CD1c-positive myeloid dendritic cell (primary cell): ENCODE results near the gene SBNO1.
"Not testable (repeated sequence)": the region's sequence is repeated elsewhere in the genome, so short reads cannot be mapped to it uniquely, and the experiment has no call there.

Source experiments
- DNase-seq: peaks from one replicate; pipeline ENCODE4 v3.0.0-alpha.2; 2016; ENCODE audit errors: extremely low spot score

Gene SBNO1

GRCh38 chr12:123364532-123365024 is at the start of gene SBNO1:
TSS of gene SBNO1 (minus strand) at chr12:123364847. CDS start at chr12:123350441, 14,406 bp downstream.
- peak; percentile 95 for DNase-seq

- DNase-seq = no peak
Measured at GRCh38 chr12:123410041-123410412, 45.4 kb upstream of the SBNO1 start.

GRCh38 chr12:123409284-123410040 is 44.8 kb upstream of the SBNO1 start:
- not testable (repeated sequence) for DNase-seq

DNA sequence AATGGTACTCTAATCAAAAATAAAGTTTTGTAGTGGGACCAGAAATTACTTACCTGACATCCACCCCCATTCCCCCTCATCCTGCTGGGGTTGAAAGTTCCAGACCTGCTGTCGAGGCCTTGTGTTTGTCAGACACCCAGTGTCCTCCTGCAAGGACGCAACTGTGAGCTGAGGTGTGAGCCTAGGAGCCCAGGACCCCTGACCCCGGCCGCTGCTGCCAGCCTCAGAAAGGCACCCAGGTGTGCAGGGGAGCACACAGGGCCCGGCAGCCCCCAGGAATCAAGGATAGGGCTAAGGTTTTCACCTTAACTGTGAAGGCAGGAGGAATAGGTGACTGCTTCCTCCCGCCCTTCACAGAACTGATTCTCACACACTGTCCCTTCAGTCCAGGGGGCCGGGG is 44.0 kb upstream of the SBNO1 start:
- not testable (repeated sequence) for DNase-seq

GRCh38 chr12:123407934-123408333 is 43.3 kb upstream of the SBNO1 start:
- DNase-seq = not testable (repeated sequence)

DNA sequence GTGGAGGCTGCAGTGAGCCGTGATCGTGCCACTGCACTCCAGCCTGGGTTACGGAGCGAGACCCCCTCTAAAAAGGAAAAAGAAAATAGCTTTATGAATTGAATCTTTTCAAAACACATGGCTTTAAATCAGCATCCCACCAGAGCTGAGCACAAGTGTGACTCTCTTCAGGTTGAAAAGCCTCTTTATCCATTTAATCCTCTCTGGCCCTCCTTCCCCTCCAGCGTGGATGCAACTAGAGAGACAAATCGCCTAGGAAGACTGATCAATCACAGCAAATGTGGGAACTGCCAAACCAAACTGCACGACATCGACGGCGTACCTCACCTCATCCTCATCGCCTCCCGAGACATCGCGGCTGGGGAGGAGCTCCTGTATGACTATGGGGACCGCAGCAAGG is 42.6 kb upstream of the SBNO1 start:
- DNase-seq = not testable (repeated sequence)

GRCh38 chr12:123404581-123404980 is 39.9 kb upstream of the SBNO1 start:
- DNase-seq = no peak

DNA sequence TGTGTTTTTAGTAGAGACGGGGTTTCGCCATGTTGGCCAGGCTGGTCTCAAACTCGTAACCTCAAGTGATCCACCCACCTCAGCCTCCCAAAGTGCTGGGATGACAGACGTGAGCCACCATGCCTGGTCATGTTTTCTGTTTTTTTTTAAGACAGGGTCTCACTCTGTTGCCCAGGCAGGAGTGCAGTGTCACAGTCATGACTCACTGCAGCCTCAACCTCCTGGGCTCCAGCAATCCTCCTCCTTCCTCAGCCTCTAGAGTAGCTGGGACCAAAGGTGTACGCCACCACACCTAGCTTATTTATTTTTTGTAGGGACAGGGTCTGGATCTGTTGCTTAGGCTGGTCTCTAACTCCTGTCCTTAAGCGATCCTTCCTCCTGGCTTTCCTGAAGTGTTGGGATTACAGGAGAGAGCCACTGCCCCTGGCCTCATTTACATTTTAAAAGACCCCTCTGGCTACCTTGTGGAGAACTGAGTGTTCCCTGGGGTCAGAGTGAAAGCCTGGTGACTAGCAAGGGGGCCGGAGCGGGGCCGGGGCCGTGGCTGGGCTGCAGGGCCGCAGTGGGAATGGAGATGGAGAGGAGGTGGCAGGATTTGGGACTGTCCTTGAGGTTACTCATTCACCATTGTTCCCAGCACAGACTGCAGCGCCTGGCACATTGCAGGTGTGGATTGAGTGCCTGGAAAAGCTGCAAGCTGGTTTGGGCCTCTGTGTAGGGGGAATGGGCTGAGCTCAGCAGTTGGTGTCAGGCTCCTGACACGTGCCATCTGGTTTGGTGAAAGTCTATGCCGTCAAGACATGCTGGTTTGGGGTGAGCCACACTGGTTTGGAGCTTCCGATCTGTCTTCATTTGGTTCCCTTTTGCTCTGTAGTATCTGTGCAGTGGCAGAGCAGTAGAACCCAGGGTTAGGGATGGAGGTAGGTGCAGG is 37.4 kb upstream of the SBNO1 start:
- no peak for DNase-seq

DNA sequence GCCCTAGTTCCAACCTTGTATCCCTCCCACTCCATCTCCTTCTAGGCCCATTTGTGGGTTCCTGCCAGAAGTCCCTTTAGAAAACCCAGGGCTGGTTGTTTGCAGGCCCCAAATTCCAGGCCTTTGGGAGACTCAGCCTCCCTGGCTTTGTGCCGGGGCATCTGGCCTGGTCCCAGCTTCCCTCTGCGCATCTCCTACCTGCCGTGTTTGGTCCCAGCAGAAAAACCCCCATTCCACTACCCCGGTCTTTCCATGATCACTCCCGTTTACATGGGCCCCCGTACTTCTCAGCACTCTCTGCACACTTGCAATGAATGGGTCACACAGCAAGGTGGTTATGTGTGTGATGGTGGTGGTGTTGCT is 34.6 kb upstream of the SBNO1 start:
- DNase-seq = no peak

- no peak for DNase-seq
Measured at GRCh38 chr12:123398550-123399254, 34.1 kb upstream of the SBNO1 start.

GRCh38 chr12:123398177-123398549 is 33.5 kb upstream of the SBNO1 start:
- no peak for DNase-seq

- DNase-seq = no peak
Measured at GRCh38 chr12:123397400-123397799, 32.8 kb upstream of the SBNO1 start.

DNA sequence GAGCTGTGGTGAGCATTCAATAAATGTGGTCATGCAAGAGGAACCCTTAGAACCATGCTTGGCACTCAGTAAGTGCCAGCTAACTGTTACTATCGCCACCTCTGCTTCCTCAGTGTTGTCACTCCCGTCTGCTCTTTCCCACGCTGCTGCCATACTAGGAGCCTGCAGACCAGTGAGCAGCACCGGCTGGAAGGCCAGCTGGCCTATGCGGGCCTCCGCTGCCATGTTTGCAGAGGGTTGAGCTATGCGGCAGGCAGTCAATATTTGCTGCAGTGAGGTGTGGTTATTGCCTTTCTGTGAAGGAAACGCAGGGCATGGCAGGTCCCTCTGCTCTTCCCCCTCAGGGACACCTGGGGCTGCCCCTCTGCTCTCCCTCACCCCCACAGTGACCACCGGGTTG is 32.3 kb upstream of the SBNO1 start:
- no peak for DNase-seq

GRCh38 chr12:123396543-123396942 is 31.9 kb upstream of the SBNO1 start:
- no peak for DNase-seq

GRCh38 chr12:123395236-123395635 is 30.6 kb upstream of the SBNO1 start:
- no peak for DNase-seq

GRCh38 chr12:123393747-123394146 is 29.1 kb upstream of the SBNO1 start:
- DNase-seq = no peak

GRCh38 chr12:123391546-123392343 is 27.1 kb upstream of the SBNO1 start:
- no peak for DNase-seq

DNA sequence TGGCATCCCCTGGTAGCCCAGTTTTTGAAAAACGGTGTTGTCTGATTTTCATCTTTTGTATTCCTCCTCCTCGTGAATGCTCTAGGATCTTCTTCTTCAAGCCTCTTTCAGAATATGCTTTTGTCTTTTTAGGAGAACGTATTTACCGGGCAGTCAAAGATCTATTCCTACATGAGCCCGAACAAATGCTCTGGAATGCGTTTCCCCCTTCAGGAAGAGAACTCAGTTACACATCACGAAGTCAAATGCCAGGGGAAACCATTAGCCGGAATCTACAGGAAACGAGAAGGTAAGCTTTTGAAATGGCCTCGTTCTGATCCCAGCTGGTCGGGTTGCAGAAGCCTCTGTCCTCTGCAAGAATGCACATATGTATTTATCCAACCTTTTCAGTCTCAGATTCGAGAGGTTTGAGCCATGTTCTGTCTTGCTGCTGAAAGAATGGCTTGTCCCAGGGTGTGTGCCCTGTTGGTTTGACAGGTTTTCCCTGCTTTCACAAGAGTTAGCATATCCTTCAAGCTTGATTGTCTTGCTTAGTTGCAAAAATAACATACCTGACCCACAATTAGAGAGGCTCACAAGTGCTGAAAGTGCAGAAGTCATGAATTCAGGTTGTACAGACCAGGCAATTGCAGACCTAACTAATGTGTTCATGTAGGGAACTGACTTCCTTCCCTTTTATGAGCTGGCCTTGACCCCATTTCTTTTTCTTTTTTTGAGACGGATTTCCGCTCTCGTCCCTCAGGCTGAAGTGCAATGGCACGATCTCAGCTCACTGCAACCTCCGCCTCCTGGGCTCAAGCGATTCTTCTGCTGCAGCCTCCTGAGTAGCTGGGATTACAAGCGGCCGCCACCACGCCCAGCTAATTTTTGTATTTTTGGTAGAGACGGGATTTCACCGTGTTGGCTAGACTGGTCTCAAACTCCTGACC is 26.1 kb upstream of the SBNO1 start:
- peak; percentile 69 for DNase-seq

- peak; percentile 29 for DNase-seq
Measured at GRCh38 chr12:123389560-123390351, 25.1 kb upstream of the SBNO1 start.
